ENCODE results near the gene ACSF3. TPM values are rescaled to one million over a fixed set of nuclear protein-coding genes. Genes with fewer than 3 reads are reported as not detected.

Gene ACSF3
- total RNA-seq, 2 donors from 2014 or later: 48.0 to 53.6 TPM

DNA sequence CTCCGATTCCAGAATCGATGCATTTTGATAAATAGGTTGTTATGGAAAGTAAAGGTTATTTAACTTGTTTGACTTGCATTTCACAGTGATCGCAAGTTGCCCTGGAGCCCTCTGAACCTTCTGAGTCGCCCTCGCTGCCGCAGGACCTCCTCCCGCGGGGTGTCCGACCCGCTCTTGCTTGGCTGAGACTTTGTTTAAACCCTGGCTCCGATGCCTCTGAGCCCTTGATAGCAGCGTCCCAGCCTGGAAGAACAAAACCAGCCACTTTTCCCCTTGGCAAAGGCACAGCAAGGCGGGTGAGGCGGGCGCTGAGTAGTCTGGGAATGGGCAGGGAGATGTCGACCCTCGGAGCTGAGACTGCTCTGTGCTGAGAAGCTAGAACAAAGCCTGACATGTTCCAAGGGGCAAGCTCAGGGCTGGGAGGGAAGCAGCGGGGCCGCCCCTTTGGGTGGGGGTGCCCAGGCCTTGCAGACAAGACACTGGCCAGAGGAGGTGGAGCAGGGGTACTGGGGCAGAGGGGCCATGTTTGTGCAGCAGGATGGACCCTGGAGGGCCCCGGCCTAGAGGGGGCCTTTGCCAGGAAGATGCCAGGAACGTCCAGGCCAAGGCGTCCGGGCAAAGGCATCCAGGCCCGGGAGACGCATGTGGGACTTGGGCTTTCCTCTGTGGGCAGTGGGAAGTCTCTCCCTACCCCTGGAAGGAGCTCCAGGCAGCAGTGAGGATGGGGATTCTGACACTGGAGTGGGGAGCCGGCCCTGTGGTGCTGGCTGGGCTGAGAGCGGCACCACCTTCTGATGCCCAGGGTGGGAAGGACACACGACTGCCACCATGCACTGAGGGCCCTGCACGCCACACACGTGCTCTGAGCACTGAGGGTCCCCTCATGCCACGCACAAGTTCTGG, 47.6 kb downstream of the ACSF3 start:
- Mint-ChIP-seq H3K27ac (no peak overlapping the region), H3K4me1 (peaks cover 4% of the 10 kb centered on the region), H3K36me3 (ENCODE audit: low read depth) (peaks cover under 1% of the 10 kb centered on the region), H3K27me3 (no peaks in the 10 kb centered on the region), H3K4me3 (no peak overlapping the region)
- DNase-seq: no peak
- ATAC-seq: no peak
- no peaks in the 10 kb centered on the region for H3K9me3 ChIP-seq (ENCODE audit: control insufficient read depth, low read length, poor library complexity, severe bottlenecking)

- no peak overlapping the region for H3K27ac Mint-ChIP-seq
- H3K27me3 Mint-ChIP-seq: no peaks in the 10 kb centered on the region
- H3K9me3 ChIP-seq (ENCODE audit: control insufficient read depth, low read length, poor library complexity, severe bottlenecking): no peaks in the 10 kb centered on the region
- no peaks in the 10 kb centered on the region for H3K36me3 Mint-ChIP-seq (ENCODE audit: low read depth)
- no peak for ATAC-seq
- no peak overlapping the region for H3K4me3 Mint-ChIP-seq
- no peak for DNase-seq
- peaks cover 8% of the 10 kb centered on the region for H3K4me1 Mint-ChIP-seq
Measured at GRCh38 chr16:89141884-89142267, 48.2 kb downstream of the ACSF3 start.

DNA sequence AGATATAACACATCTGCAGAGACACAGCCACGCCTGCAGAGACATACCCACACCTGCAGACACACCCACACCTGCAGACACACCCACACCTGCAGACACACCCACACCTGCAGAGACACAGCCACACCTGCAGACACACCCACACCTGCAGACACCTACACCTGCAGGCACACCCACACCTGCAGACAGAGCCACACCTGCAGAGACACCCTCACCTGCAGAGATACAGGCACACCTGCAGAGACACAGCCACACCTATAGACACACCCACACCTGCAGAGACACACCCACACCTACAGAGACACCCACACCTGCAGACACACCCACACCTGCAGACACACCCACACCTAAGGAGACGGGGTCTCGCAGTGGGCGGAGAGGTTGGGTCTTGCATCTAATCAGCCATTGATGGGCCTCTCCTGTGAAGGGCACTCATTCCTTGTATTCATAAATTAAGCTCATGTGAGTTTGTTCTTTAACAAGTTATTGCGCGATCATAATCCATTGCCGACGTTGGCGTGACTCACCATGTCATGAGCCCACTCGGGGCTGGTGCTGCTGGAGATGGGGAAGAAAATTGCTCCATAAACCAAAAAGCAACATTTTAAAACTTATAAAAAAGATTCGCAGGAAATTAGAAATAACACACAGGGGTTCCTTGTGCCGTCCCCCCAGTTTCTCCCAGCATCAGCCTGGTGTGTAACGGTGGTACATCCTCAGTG, 49.0 kb downstream of the ACSF3 start:
- H3K4me1 Mint-ChIP-seq: peaks cover 8% of the 10 kb centered on the region

DNA sequence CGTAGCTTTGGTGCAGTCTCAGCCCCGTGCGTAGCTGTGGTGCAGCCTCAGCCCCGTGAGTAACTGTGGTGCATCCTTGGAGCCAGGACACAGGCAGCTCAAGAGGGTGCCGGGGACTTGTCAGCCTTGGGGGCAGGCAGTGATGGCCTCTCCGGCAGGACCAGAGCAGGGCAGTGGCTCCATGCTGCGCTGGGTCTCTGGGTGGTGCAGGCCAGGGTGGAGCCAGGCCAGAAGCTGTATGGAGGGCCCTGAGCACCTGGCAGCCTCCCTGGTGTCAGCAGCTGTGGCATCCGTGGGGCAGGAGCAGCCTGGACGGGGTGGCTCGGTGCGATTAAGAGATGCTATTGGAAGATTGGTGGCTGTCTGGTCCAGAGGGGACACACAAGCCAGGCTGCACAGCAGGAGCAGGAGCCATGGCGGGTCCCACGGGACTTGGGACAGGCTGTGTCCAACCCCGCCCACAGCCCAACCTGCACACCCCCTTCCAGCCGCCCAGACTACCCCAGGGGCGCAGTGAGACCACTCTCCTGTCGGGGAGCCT, 49.6 kb downstream of the ACSF3 start:
- ATAC-seq (no peak), DNase-seq (no peak)
- H3K27ac Mint-ChIP-seq: no peak overlapping the region
- H3K9me3 ChIP-seq (ENCODE audit: control insufficient read depth, low read length, poor library complexity, severe bottlenecking): no peaks in the 10 kb centered on the region
- no peaks in the 10 kb centered on the region for H3K27me3 Mint-ChIP-seq
- H3K36me3 Mint-ChIP-seq (ENCODE audit: low read depth): peaks cover 3% of the 10 kb centered on the region
- no peak overlapping the region for H3K4me3 Mint-ChIP-seq
- peaks cover 8% of the 10 kb centered on the region for H3K4me1 Mint-ChIP-seq

More for the DNA sequence above, 49.0 kb downstream of the ACSF3 start:
- no peak overlapping the region for H3K4me3 Mint-ChIP-seq
- no peaks in the 10 kb centered on the region for H3K27me3 Mint-ChIP-seq
- peaks cover 1% of the 10 kb centered on the region for H3K36me3 Mint-ChIP-seq (ENCODE audit: low read depth)
- H3K27ac Mint-ChIP-seq: no peak overlapping the region
- no peak for ATAC-seq
- no peaks in the 10 kb centered on the region for H3K9me3 ChIP-seq (ENCODE audit: control insufficient read depth, low read length, poor library complexity, severe bottlenecking)
- DNase-seq: no peak

GRCh38 chr16:89143911-89144675, 50.4 kb downstream of the ACSF3 start:
- Mint-ChIP-seq H3K36me3 (ENCODE audit: low read depth) (peaks cover 6% of the 10 kb centered on the region), H3K4me3 (no peak overlapping the region), H3K4me1 (peaks cover 8% of the 10 kb centered on the region), H3K27me3 (no peaks in the 10 kb centered on the region), H3K27ac (no peak overlapping the region)
- DNase-seq (no peak), ATAC-seq (no peak)
- no peaks in the 10 kb centered on the region for H3K9me3 ChIP-seq (ENCODE audit: control insufficient read depth, low read length, poor library complexity, severe bottlenecking)

DNA sequence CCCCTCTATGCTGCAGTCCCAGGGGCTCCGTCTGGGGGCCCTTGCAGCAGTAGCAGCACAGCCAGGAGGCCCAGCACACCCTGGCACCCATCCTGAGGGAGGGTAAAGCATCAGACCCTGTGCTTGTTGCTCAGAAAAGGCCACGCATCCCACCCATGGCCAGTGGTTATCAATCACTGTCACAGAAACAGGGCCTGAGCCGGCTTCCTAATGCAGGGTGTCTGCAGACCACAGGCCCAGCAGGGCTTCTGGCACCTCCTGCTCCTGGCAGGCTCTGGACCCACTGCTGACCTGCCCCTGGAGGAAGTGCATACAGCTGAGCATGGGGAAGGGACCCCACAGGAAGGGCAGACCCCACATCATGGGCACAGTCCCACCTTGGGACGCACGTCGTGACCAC, 51.0 kb downstream of the ACSF3 start:
- ATAC-seq (no peak), DNase-seq (no peak)
- no peak overlapping the region for H3K4me3 Mint-ChIP-seq
- H3K27me3 Mint-ChIP-seq: no peaks in the 10 kb centered on the region
- H3K4me1 Mint-ChIP-seq: peaks cover 8% of the 10 kb centered on the region
- H3K9me3 ChIP-seq (ENCODE audit: control insufficient read depth, low read length, poor library complexity, severe bottlenecking): no peaks in the 10 kb centered on the region
- H3K36me3 Mint-ChIP-seq (ENCODE audit: low read depth): peaks cover 6% of the 10 kb centered on the region
- no peak overlapping the region for H3K27ac Mint-ChIP-seq

- peaks cover 6% of the 10 kb centered on the region for H3K36me3 Mint-ChIP-seq (ENCODE audit: low read depth)
- no peak overlapping the region for H3K4me3 Mint-ChIP-seq
- ATAC-seq (no peak), DNase-seq (no peak)
- H3K4me1 Mint-ChIP-seq: peaks cover 8% of the 10 kb centered on the region
- H3K27me3 Mint-ChIP-seq: no peaks in the 10 kb centered on the region
- no peak overlapping the region for H3K27ac Mint-ChIP-seq
- H3K9me3 ChIP-seq (ENCODE audit: control insufficient read depth, low read length, poor library complexity, severe bottlenecking): no peaks in the 10 kb centered on the region
Measured at GRCh38 chr16:89145406-89146161, 51.9 kb downstream of the ACSF3 start.

GRCh38 chr16:89146211-89147005, 52.8 kb downstream of the ACSF3 start:
- no peaks in the 10 kb centered on the region for H3K9me3 ChIP-seq (ENCODE audit: control insufficient read depth, low read length, poor library complexity, severe bottlenecking)
- no peak overlapping the region for H3K27ac Mint-ChIP-seq
- no peak overlapping the region for H3K4me3 Mint-ChIP-seq
- DNase-seq (no peak), ATAC-seq (no peak)
- H3K27me3 Mint-ChIP-seq: no peaks in the 10 kb centered on the region
- H3K36me3 Mint-ChIP-seq (ENCODE audit: low read depth): peaks cover 6% of the 10 kb centered on the region
- H3K4me1 Mint-ChIP-seq: peaks cover 11% of the 10 kb centered on the region

GRCh38 chr16:89147085-89147817, 53.6 kb downstream of the ACSF3 start:
- Mint-ChIP-seq H3K27me3 (no peaks in the 10 kb centered on the region), H3K27ac (no peak overlapping the region), H3K4me3 (no peak overlapping the region), H3K4me1 (peaks cover 11% of the 10 kb centered on the region), H3K36me3 (ENCODE audit: low read depth) (peaks cover 6% of the 10 kb centered on the region)
- H3K9me3 ChIP-seq (ENCODE audit: control insufficient read depth, low read length, poor library complexity, severe bottlenecking): no peaks in the 10 kb centered on the region
- ATAC-seq (no peak), DNase-seq (no peak)

GRCh38 chr16:89149386-89149785, 55.7 kb downstream of the ACSF3 start:
- DNase-seq (no peak), ATAC-seq (no peak)
- H3K9me3 ChIP-seq (ENCODE audit: control insufficient read depth, low read length, poor library complexity, severe bottlenecking): no peaks in the 10 kb centered on the region
- peak overlapping the region; percentile 2 for H3K27ac Mint-ChIP-seq
- no peaks in the 10 kb centered on the region for H3K27me3 Mint-ChIP-seq
- peaks cover 6% of the 10 kb centered on the region for H3K36me3 Mint-ChIP-seq (ENCODE audit: low read depth)
- no peak overlapping the region for H3K4me3 Mint-ChIP-seq
- H3K4me1 Mint-ChIP-seq: peaks cover 6% of the 10 kb centered on the region

- H3K36me3 Mint-ChIP-seq (ENCODE audit: low read depth): peaks cover 6% of the 10 kb centered on the region
- no peaks in the 10 kb centered on the region for H3K9me3 ChIP-seq (ENCODE audit: control insufficient read depth, low read length, poor library complexity, severe bottlenecking)
- H3K27me3 Mint-ChIP-seq: no peaks in the 10 kb centered on the region
- no peak overlapping the region for H3K4me3 Mint-ChIP-seq
- peak overlapping the region; percentile 2 for H3K27ac Mint-ChIP-seq
- no peak for DNase-seq
- no peak for ATAC-seq
- H3K4me1 Mint-ChIP-seq: peaks cover 6% of the 10 kb centered on the region
Measured at GRCh38 chr16:89150090-89150835, 56.6 kb downstream of the ACSF3 start.

Data from T-helper 17 cell (primary cell).